Suppressor macrophage treated with lipopolysaccharide for 1 hour (primary cell): ENCODE measurements around the gene CRAMP1.
A peak's percentile ranks its signal among the peaks of the same experiment; 100 is the strongest.

Experiments
- DNase-seq, 3 donors: peaks; one replicate each; pipeline ENCODE4 v3.0.0-alpha.2; 2020 to 2022

Gene CRAMP1

GRCh38 chr16:1602285-1602684, 9.9 kb upstream of the CRAMP1 start:
- no peak for DNase-seq

GRCh38 chr16:1606774-1607173, 5.4 kb upstream of the CRAMP1 start:
- DNase-seq = no peak

- DNase-seq = no peak
Observed at GRCh38 chr16:1607971-1608370, 4.2 kb upstream of the CRAMP1 start.

GRCh38 chr16:1610071-1610898, 1.9 kb upstream of the CRAMP1 start:
- peak; percentile 89 to 95 (median 93) for DNase-seq

- DNase-seq = peak in 1 of 3 donors; percentile 2
Observed at GRCh38 chr16:1610899-1611632, 1.1 kb upstream of the CRAMP1 start.

GRCh38 chr16:1613211-1613622, 1.1 kb downstream of the CRAMP1 start:
- peak; percentile 8 to 21 (median 20) for DNase-seq

- DNase-seq = peak; percentile 67 to 85 (median 70)
Observed at GRCh38 chr16:1613728-1614455, 1.7 kb downstream of the CRAMP1 start.

- DNase-seq = peak; percentile 60 to 82 (median 69)
Observed at GRCh38 chr16:1614456-1615102, 2.4 kb downstream of the CRAMP1 start.

GRCh38 chr16:1615761-1616160, 3.6 kb downstream of the CRAMP1 start:
- no peak for DNase-seq

- no peak for DNase-seq
Observed at GRCh38 chr16:1619976-1620375, 7.8 kb downstream of the CRAMP1 start.

- no peak for DNase-seq
Observed at GRCh38 chr16:1620391-1620790, 8.2 kb downstream of the CRAMP1 start.

- no peak for DNase-seq
Observed at GRCh38 chr16:1621851-1622250, 9.7 kb downstream of the CRAMP1 start.

- DNase-seq = no peak
Observed at GRCh38 chr16:1626327-1626726, 14.2 kb downstream of the CRAMP1 start.

- no peak for DNase-seq
Observed at GRCh38 chr16:1626776-1627175, 14.6 kb downstream of the CRAMP1 start.

- DNase-seq = no peak
Observed at GRCh38 chr16:1630450-1631213, 18.5 kb downstream of the CRAMP1 start.

GRCh38 chr16:1631230-1631629, 19.1 kb downstream of the CRAMP1 start:
- DNase-seq = no peak

GRCh38 chr16:1631931-1632637, 19.9 kb downstream of the CRAMP1 start:
- no peak for DNase-seq

GRCh38 chr16:1632638-1632970, 20.4 kb downstream of the CRAMP1 start:
- DNase-seq = no peak

- DNase-seq = no peak
Observed at GRCh38 chr16:1633310-1633709, 21.1 kb downstream of the CRAMP1 start.

GRCh38 chr16:1634541-1634940, 22.4 kb downstream of the CRAMP1 start:
- DNase-seq = no peak

- peak; percentile 8 to 22 (median 15) for DNase-seq
Observed at GRCh38 chr16:1635070-1635469, 22.9 kb downstream of the CRAMP1 start.

GRCh38 chr16:1637526-1637925, 25.4 kb downstream of the CRAMP1 start:
- DNase-seq = no peak
